ENCODE measurements around the gene PKP2. TPM values are rescaled to one million over a fixed set of nuclear protein-coding genes. Genes with fewer than 3 reads are reported as not detected.
A peak's percentile ranks its signal among the peaks of the same experiment; 100 is the strongest.

The PKP2 gene
- total RNA-seq, 1 donor from 2014 or later: 4.6 TPM

GRCh38 chr12:32755654-32756475, 140.7 kb downstream of the PKP2 start, which contains the start of gene YARS2:
Gene YARS2 (minus strand): TSS chr12:32755897. CDS start chr12:32755874, 23 bp downstream.
- DNase-seq (ENCODE audit: low read depth in 2 of 2): peak; percentile 94 to 100

GRCh38 chr12:32755051-32755653, 141.4 kb downstream of the PKP2 start:
- peak; percentile 83 to 96 for DNase-seq (ENCODE audit: low read depth in 2 of 2)

- DNase-seq (ENCODE audit: low read depth in 2 of 2): peak; percentile 10 to 40
These were observed 142.5 kb downstream of the PKP2 start for GRCh38 chr12:32754111-32754510.

- DNase-seq (ENCODE audit: low read depth in 2 of 2): no peak
These were observed 143.0 kb downstream of the PKP2 start for GRCh38 chr12:32753605-32754004.

- DNase-seq (ENCODE audit: low read depth in 2 of 2): no peak
These were observed 153.3 kb downstream of the PKP2 start for GRCh38 chr12:32743264-32743663.

GRCh38 chr12:32742133-32742532, 154.4 kb downstream of the PKP2 start:
- DNase-seq (ENCODE audit: low read depth in 2 of 2): no peak

Other genes starting within 250 kb of the PKP2 start
- gene DNM1L, start 217.5 kb downstream of the PKP2 start, total RNA-seq: 57.8 and 61.9 TPM in 2 replicates
- 29.9 and 32.9 TPM in 2 replicates for gene YARS2, start 140.9 kb downstream of the PKP2 start, total RNA-seq

Data from lung microvascular endothelial cell (primary cell).